ENCODE measurements around the gene PDCL3. TPM values are rescaled to one million over a fixed set of nuclear protein-coding genes. Genes with fewer than 3 reads are reported as not detected.

Gene PDCL3
- total RNA-seq, 1 experiment from 2014 or later: 24.2 TPM

DNA sequence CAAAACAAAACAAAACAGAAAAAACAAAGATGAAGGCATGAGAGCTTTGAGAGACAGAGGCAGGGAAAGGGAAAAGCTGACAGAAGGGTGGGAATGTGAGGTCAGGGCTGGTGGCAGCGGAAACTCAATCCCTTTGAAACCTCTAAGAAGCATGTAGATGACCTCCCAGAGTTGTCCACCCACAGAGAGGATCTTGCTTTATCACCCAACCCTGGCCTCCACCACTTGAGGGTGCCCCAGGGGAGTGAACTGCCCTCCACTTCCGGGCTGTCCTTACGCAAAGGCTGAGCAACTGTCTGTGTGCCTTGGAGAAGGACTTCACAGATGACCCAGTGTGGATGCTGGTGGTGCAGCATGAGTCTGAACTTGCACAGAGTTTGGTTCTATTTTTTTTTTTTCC, 26.7 kb downstream of the PDCL3 start:
- Mint-ChIP-seq H3K36me3 (ENCODE audit: insufficient read depth, unreplicated experiment) (peaks cover 5% of the 10 kb centered on the region), H3K4me3 (ENCODE audit: unreplicated experiment) (no peak overlapping the region), H3K9me3 (ENCODE audit: unreplicated experiment) (peaks cover 4% of the 10 kb centered on the region), H3K27ac (ENCODE audit: low read depth, unreplicated experiment) (no peak overlapping the region), H3K27me3 (ENCODE audit: insufficient read depth, unreplicated experiment) (no peaks in the 10 kb centered on the region), H3K4me1 (ENCODE audit: insufficient read depth, unreplicated experiment) (peaks cover 6% of the 10 kb centered on the region)
- TF ChIP-seq, protein P1, sequence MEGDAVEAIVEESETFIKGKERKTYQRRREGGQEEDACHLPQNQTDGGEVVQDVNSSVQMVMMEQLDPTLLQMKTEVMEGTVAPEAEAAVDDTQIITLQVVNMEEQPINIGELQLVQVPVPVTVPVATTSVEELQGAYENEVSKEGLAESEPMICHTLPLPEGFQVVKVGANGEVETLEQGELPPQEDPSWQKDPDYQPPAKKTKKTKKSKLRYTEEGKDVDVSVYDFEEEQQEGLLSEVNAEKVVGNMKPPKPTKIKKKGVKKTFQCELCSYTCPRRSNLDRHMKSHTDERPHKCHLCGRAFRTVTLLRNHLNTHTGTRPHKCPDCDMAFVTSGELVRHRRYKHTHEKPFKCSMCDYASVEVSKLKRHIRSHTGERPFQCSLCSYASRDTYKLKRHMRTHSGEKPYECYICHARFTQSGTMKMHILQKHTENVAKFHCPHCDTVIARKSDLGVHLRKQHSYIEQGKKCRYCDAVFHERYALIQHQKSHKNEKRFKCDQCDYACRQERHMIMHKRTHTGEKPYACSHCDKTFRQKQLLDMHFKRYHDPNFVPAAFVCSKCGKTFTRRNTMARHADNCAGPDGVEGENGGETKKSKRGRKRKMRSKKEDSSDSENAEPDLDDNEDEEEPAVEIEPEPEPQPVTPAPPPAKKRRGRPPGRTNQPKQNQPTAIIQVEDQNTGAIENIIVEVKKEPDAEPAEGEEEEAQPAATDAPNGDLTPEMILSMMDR (IDR thresholded peaks at IDR 0.05; ENCODE audit: unreplicated experiment): no peak
- BruUV-seq (replicated peaks): no TSS peak
- CTCF ChIA-PET: interaction anchor here (2.3 kb wide), 1 partner anchor 17 kb away, joined by 6 read pairs; no protein-coding TSS in a partner anchor
- DNase-seq (ENCODE audit: unreplicated experiment): no peak
- intact Hi-C loops (cut with micrococcal nuclease): no loop called here
- POLR2A ChIA-PET: interaction anchor here (1.7 kb wide), 1 partner anchor 27 kb away, joined by 5 read pairs; the partner anchor contains the start of gene PDCL3

DNA sequence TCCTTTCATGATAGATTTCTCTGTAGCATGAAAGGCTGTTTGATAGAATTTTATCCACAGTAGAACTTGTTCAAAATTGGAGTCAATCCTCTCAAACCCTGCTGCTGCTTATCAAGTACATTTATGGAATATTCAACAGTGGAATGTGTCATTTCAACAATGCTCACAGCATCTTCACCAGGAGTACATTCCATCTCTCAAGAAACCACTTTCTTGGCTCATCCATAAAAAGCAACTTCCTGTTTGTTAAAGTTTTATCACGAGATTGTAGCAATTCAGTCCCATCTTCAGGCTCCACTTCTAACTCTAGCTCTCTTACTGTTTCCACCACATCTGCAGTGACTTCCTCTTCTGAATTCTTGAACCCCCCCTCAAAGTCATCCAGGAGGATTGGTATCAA, 29.4 kb downstream of the PDCL3 start:
- no peak overlapping the region for H3K27ac Mint-ChIP-seq (ENCODE audit: low read depth, unreplicated experiment)
- intact Hi-C loops (cut with micrococcal nuclease): no loop called here
- ChIA-PET CTCF (interaction anchor here (0.6 to 2.9 kb wide), 3 partner anchors 14 to 417 kb away, joined by 3 to 17 read pairs (median 4); no protein-coding TSS in a partner anchor), POLR2A (no interaction called here)
- peaks cover 6% of the 10 kb centered on the region for H3K4me1 Mint-ChIP-seq (ENCODE audit: insufficient read depth, unreplicated experiment)
- no peak for DNase-seq (ENCODE audit: unreplicated experiment)
- H3K4me3 Mint-ChIP-seq (ENCODE audit: unreplicated experiment): no peak overlapping the region
- H3K27me3 Mint-ChIP-seq (ENCODE audit: insufficient read depth, unreplicated experiment): no peaks in the 10 kb centered on the region
- no TSS peak for BruUV-seq (replicated peaks)
- H3K9me3 Mint-ChIP-seq (ENCODE audit: unreplicated experiment): no peaks in the 10 kb centered on the region
- TF ChIP-seq, protein P1 (IDR thresholded peaks at IDR 0.05; ENCODE audit: unreplicated experiment): no peak
- peaks cover 5% of the 10 kb centered on the region for H3K36me3 Mint-ChIP-seq (ENCODE audit: insufficient read depth, unreplicated experiment)

DNA sequence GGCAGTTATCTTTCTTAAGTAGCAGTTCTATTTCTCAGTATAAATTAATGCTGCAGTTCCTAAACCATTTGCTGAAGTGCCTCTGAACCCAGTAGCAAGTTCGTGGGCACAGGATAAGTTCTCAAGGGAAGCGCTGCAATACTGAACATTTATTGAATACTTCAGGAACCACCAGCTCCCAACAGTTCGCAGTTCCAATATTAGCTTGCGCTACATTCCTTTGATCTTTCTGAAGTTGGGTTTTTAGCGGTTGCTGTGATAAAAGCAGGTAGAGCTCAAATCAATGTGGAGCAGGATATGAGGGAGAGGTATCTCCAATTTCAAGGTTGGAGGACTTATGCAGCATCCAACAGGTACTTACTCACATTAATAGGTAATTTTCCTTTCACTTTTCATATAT, 33.7 kb downstream of the PDCL3 start:
- no peaks in the 10 kb centered on the region for H3K9me3 Mint-ChIP-seq (ENCODE audit: unreplicated experiment)
- H3K36me3 Mint-ChIP-seq (ENCODE audit: insufficient read depth, unreplicated experiment): no peaks in the 10 kb centered on the region
- intact Hi-C loops (cut with micrococcal nuclease): no loop called here
- no peaks in the 10 kb centered on the region for H3K27me3 Mint-ChIP-seq (ENCODE audit: insufficient read depth, unreplicated experiment)
- H3K27ac Mint-ChIP-seq (ENCODE audit: low read depth, unreplicated experiment): no peak overlapping the region
- ChIA-PET POLR2A (no interaction called here), CTCF (interaction anchor here (0.7 kb wide), 1 partner anchor 13 kb away, joined by 3 read pairs; no protein-coding TSS in a partner anchor)
- TF ChIP-seq, protein P1 (IDR thresholded peaks at IDR 0.05; ENCODE audit: unreplicated experiment): no peak
- BruUV-seq (replicated peaks): no TSS peak
- H3K4me3 Mint-ChIP-seq (ENCODE audit: unreplicated experiment): no peak overlapping the region
- H3K4me1 Mint-ChIP-seq (ENCODE audit: insufficient read depth, unreplicated experiment): no peaks in the 10 kb centered on the region
- no peak for DNase-seq (ENCODE audit: unreplicated experiment)

DNA sequence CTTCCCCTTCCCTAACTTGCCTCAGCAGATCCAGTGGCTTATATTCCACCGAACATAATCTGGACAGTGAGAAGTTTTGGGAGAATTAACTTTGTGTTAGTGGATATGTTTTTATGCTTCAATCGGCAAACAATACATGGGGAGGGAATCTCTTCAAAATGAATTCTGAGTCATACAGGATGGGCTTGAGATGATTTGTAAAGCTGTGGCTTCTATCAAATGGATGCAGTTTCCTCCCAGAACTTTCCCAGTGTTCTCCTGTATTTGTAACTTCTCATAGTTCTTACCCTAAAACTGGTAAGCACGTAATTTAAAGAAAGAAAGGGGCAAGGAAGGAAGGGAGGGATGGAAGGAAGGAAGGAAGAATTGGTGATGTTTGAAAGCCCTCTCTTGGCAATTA, 36.8 kb downstream of the PDCL3 start:
- no TSS peak for BruUV-seq (replicated peaks)
- CTCF ChIA-PET: interaction anchor here (2.2 to 2.5 kb wide), 2 partner anchors 7 to 11 kb away, joined by 7 to 9 read pairs; no protein-coding TSS in a partner anchor
- Mint-ChIP-seq H3K4me3 (ENCODE audit: unreplicated experiment) (no peak overlapping the region), H3K27me3 (ENCODE audit: insufficient read depth, unreplicated experiment) (no peaks in the 10 kb centered on the region), H3K27ac (ENCODE audit: low read depth, unreplicated experiment) (no peak overlapping the region), H3K36me3 (ENCODE audit: insufficient read depth, unreplicated experiment) (no peaks in the 10 kb centered on the region), H3K9me3 (ENCODE audit: unreplicated experiment) (no peaks in the 10 kb centered on the region), H3K4me1 (ENCODE audit: insufficient read depth, unreplicated experiment) (no peaks in the 10 kb centered on the region)
- intact Hi-C loops (cut with micrococcal nuclease): no loop called here
- no peak for DNase-seq (ENCODE audit: unreplicated experiment)
- POLR2A ChIA-PET: no interaction called here
- TF ChIP-seq, protein P1 (IDR thresholded peaks at IDR 0.05; ENCODE audit: unreplicated experiment): no peak
